T-helper 9 cell (primary cell): ENCODE measurements around the gene SNX32.
A peak's percentile ranks its signal among the peaks of the same experiment; 100 is the strongest.

Experiments
- DNase-seq: peaks from one replicate; pipeline ENCODE4 v3.0.0-alpha.2; 2020

The SNX32 gene

DNA sequence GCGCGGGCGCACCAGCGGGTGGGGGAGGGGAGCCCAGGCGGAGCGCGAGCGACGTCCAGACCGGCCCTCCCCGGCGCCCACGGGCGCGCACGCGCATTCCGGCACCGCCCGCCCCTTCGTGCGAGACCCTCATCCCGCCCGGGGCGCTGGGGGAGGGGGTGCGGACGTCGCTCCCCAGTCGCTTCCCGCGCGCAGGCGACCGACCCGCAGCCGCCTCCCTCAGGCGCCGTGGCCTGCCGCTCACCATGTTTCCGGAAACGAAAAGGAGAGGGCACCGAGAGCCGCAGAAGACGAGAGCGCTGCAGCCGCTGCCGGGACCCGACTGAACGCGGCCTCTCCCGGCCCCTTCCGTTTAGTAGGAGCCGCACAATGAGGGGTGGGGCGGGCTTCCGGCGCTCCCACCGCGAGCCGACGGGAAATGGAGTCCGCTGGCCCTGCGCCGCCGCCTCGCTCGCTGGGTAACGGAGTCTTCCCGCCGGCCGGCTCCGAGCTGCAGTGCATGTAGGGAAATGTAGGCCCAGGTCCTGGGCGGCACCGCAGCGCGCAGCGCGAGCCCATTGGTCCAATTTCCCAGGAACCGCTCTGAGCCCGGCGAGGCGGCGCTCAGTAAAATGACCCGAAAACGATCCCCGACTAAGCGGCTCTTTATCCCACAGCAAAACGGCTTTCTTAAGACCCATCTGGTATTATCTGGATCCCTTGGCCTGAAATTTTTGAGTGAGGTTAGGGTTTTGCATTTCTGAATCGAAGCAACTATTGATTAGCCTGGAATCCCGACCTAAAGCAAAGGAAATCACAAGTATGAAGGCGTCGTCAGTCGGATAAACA, 24.3 kb downstream of the SNX32 start, which contains the start of gene CFL1:
CFL1 (minus strand) TSS at position 328 of the 828 bp plus-strand sequence; CDS start at position 247, 81 bp downstream.
- DNase-seq = peak; percentile 94

DNA sequence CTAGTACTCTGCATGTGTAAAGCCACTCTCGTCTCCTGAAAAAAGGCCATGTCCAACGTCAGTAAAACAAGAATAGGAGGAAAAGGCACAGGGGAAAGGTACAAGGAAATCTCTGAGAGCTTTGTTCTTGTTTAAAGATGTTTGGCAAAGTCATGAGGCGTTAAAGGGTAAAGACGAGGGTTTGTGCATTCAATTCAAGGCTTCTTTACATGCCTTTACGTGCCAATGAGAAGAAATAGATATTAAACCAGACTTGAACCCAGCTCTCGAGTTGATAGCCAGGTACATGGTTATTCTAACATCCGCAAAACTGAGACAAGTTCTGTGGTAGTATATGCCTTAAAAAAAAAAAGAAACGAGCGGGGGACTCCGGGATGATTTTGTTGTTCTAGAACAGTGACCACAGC, 24.9 kb downstream of the SNX32 start:
- DNase-seq = no peak

DNA sequence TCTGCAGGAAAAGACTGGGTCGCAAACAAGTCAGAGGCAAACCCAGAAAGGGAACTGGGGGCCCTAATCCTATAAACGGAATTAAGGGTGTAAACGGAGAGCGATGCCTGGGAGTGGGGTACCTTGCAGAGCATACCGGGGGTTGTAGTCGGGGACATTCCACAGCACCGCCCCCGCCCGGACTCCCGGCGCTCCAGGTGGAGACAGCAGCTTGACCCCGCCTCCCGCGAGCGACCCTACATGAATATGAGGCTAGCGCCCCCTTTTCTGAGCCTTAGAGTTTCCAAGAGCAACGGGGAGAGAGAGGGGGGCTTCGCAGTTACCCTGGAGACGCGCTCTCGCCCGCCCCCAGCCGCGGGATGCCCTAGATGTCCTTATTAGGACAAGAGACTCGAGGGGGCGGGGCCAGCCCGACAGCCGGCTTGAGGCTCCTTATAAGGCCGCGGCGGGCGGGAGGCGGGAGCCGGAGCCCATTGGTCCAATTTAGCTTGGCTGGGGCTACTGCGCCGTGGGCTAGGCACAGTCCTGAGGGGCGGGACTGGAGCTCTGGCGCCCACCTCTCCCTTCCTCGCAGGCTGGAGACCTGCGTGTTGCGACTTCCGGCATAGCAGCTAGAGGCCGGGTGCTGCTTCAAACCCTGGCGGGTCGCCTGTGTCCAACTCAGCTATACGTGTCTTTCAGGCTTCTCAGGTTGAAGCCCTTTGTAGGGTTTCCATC, 25.5 kb downstream of the SNX32 start:
- peak; percentile 94 for DNase-seq

DNA sequence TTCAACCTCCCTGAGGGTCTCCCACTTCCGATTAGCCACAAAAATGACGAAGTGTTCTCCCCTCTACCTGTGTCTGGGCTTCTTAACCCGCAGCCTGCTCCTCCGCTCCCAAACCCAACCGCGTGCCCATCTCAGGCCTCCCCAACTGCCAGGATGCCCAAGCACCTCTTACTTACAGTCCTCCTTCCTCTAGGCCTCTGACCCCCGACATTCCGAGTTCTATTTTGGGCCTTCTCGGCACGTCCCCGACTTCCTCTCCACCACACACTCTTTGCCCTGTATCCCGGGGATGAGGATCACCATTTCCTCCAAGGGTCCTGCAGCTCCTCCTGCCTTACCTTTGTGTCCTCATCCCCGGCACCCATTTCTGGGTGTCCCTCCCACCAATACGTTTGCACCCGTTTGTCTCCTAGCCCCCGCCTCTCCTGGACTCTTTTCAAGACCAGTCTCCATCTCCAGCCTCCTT, 26.1 kb downstream of the SNX32 start:
- DNase-seq = no peak

DNA sequence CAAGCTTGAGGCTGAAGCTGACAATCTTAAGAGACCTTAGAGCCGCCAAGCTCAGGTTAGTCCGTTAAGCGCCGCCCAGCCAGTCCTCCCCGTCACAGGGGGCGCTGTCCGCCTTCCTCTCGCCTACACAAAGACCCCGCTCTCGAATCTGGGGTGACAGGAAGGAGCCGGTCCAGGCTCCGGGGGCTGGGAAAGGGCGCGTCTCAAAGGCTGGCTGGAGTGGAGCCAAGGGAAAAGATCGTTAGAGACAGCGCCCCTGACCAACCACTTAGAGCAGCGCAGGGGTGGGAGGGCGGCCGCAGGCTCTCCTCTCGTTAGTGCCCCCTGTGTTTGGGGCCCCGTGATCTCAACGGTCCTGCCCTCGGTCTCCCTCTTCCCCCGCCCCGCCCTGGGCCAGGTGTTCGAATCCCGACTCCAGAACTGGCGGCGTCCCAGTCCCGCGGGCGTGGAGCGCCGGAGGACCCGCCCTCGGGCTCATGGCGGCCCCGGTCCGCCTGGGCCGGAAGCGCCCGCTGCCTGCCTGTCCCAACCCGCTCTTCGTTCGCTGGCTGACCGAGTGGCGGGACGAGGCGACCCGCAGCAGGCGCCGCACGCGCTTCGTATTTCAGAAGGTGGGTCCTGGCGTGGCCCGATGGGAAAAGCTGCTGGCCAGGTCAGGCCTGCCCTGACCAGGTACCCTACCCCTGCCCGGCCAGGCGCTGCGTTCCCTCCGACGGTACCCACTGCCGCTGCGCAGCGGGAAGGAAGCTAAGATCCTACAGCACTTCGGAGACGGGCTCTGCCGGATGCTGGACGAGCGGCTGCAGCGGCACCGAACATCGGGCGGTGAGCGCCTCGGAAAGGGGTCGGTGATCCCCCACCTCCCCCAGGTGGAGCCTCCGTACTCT, 26.8 kb downstream of the SNX32 start, which contains the start of gene MUS81:
MUS81 (plus strand) TSS at position 156 of the 887 bp plus-strand sequence; CDS start at position 477, 321 bp downstream.
- DNase-seq = peak; percentile 97

DNA sequence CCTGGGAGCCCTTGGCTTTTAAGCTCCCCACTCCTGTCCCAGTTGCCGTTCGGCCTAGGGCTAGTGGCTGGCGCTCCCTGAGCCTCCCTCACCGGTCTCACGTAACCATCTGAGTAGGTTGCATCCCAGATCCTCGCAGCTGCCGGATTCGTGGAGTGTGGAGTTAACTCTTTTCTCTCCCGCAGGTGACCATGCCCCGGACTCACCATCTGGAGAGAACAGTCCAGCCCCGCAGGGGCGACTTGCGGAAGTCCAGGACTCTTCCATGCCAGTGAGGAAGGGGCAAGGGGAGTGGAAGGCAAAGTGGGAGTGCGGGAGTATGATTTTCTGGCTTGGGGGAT, 27.4 kb downstream of the SNX32 start:
- no peak for DNase-seq

DNA sequence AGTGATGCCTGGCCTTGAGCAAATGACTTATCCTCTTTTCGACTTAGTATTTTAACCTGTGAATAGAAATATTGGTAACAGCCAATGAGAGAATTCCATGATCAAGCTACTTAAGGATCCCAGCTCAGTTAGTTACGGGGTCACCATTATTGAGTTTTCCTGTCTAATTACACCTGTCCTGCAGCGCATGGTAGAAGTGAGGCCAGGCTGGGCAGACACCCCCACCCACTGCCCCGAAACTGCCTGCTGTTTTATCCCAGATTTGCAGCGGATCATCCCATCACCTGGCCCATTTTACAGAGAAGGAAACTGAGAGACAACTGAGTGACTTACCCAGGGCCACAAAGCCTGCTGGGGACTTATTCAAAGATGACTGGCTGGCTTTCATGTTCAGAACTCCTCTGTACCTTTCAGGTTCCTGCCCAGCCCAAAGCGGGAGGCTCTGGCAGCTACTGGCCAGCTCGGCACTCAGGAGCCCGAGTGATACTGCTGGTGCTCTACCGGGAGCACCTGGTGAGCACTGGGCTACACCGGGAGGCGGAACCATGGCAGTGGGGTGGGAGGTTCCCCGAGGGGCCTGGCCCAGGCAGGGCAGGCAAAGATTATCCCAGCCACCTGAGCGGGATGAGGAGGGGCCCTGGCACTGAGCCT, 27.9 kb downstream of the SNX32 start:
- no peak for DNase-seq

DNA sequence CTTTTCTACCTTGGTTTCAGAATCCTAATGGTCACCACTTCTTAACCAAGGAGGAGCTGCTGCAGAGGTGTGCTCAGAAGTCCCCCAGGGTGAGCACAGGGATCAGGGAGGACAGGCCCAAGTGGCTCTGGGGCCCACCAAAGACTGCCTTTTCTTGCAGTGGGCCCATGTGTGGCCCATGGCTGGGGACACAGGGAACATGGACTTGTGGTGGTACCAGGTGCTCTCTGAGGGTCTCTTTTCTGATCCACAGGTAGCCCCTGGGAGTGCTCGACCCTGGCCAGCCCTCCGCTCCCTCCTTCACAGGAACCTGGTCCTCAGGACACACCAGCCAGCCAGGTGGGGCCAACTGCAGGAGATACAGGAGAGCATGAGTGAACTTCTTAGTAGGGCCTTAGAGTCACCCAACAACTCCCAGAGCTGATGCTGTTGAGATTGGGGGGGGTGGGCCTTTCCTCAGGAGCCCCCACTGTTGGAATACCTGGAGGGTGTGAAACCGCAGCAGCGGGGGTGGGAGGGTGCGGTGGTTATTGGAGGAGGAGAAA, 28.5 kb downstream of the SNX32 start:
- no peak for DNase-seq

DNA sequence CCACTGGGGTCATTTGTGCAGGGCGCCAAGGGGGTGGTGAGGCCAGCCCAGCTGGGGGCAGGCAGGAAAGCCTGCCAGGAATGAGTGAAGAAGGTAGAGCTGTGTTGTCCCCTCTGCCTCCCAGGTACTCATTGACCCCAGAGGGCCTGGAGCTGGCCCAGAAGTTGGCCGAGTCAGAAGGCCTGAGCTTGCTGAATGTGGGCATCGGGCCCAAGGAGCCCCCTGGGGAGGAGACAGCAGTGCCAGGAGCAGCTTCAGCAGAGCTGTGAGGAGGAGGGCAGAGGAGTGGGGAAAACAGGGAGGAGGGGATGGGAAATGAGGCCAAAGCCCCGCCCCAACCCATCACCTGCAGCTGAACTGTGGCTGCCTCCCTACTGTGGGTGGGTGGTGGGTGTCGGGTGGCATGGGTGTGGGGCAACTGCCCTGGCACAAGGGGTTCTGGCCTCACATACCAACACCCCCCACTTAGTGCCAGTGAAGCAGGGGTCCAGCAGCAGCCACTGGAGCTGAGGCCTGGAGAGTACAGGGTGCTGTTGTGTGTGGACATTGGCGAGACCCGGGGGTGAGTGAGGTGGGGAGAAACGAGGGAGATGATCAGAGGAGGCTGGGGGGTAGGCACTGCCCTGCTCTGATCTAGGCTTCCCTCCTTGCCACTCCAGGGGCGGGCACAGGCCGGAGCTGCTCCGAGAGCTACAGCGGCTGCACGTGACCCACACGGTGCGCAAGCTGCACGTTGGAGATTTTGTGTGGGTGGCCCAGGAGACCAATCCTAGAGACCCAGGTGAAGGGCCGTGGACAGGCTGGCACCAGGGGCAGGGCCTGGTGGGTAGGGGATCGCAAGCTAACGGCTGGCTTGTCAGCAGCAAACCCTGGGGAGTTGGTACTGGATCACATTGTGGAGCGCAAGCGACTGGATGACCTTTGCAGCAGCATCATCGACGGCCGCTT, 29.5 kb downstream of the SNX32 start:
- DNase-seq = no peak

DNA sequence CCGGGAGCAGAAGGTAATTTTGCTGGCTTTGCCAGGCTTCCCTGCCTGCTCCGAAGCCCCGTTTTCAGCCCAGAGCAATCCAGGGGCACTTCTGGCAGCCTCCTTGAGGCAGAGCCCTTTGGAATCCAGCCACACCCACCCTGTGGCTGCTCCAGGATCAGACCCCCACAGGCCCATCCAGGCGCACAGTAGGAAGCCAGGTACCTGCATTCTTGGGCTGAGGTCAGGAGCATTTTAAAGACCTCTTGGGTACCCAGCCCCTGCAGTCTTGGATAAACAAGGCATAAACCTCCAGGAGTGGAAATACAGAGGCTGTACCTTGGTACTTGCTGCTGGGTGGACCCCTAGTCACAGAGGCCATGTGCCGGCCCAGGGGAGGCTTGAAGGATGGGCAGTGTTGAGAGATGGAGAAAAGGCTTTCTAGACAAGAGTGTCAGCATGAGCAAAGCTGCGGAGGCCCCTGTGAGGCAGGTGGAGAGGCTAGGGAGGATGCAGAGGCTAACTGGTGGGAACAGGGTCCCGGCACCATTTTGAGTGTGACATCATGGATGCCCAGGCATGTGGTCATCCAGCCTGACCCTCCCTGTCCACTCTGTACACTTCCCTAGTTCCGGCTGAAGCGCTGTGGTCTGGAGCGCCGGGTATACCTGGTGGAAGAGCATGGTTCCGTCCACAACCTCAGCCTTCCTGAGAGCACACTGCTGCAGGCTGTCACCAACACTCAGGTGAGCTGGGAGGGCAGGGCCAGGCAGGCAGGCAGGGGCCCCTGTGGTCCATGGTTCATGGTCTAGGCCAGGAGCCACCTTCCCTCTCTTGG, 30.3 kb downstream of the SNX32 start:
- DNase-seq = no peak

DNA sequence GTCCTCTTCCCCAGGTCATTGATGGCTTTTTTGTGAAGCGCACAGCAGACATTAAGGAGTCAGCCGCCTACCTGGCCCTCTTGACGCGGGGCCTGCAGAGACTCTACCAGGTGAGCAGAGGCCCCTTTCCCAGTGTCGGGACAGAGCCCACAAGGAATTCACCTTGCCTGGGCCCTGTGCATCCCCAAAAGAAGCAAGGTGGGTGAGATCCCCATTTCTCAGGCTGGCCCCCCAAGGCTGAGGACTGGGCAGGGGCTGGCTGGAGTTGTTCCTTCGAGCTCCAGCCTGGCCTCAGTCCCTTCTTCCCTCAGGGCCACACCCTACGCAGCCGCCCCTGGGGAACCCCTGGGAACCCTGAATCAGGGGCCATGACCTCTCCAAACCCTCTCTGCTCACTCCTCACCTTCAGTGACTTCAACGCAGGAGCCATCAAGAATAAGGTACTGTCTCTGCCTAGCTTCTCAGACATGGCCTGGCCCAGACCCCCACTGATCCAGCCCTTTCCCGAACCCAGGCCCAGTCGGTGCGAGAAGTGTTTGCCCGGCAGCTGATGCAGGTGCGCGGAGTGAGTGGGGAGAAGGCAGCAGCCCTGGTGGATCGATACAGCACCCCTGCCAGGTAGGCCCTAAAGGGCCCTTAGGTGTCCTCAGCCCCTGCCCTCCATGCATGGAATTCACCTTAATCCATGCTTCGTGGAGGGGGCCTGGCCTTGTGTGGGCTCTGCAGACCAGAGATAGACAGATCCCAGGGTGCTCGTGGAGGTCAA, 31.1 kb downstream of the SNX32 start:
- DNase-seq = no peak

DNA sequence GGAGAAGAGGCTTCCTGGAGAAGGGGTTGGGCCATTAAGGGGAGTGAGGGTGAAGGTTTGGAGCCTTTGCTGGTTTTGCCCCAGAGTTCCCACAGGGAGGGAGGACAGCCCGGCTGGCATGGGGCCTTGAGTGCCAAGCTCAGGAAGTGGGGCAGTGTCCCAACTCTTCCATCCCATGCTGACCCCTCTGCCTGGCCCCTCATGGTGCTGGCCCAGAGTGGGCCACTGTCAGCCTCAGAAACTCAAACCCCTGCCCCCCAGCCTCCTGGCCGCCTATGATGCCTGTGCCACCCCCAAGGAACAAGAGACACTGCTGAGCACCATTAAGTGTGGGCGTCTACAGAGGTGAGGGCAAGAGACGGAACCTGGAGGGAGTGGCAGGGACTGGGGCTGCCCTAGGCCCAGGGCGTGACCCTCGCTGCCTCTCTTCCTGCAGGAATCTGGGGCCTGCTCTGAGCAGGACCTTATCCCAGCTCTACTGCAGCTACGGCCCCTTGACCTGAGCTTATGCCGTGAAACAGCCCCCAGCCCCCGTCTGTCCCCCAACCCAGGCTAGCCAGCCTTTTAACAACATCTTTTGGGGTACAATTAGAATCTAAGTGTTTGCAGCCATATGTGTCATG, 31.9 kb downstream of the SNX32 start:
- DNase-seq = no peak

DNA sequence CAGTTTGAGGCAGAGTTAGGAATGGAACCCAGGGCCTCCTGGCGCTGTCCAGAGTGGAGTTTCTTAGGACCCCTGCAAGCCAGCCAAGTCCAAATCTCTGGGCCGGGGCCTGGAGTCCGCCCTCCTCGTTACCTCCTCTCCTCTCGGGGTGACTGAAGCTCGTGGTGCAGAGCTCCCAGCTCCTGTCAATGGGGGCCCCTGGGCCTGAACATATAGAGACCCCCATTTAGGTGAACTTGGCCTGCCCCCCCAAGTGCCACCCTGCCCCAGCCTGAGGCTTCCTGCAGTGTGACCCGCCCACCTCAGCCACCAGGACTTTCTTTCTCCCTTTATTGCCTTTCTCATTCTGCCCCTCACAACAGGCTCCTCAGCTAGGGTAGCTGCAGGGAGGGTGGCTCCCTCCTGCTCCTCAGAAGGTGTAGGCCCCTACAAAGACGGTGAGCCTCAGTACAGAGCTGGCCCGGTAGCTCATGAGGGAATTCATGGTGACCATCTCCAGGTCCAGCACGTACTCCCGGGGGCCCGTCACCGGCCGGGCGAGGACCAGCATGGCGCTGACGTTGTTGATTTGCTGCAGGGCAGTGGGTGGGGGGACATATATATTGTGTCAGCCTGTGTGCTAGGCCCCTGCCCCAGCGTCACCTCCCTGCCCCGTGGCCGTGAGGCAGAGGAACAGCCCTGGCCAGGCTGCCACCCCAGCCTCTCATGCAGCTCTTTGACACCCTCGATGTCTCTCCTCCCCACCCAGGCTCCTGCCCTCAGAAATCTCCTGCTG, 32.9 kb downstream of the SNX32 start:
- no peak for DNase-seq

DNA sequence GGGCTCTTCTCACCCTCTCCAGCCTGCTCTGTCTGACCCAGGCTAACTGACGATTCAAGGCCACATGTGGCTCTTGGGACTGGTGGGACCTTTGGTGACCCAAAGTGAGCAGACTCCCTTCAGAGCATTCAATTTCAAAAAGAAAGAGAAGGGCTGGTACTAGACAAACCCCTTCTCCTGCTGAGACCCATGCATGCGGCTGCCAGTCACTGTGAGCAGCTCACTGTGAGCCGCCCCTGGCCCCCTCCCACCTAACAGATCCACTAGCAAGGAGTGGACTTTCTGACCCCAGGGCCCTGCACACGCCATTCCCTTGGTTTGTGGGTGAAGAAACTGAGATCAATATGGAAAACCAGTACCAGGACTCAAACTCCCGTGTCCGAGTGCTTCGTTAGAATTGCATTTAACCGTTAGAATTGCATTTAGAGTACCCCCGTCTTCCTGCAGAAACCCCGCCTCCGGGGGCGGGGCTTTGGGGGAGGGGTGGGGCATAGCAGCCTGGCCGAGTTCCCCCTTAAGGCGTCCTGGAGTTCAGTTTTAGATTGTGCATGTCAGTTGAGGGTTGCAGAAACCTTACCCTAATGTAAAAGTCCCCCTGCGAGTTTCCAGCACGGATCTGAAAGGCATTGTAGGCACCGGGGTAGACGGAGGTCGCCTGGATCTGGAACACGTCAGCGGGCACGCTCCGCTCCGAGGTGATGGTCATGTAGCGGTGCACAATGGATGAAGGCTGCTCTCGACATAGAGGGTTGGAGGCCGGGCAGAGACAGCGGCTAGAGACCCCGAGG, 33.7 kb downstream of the SNX32 start:
- DNase-seq = no peak

DNA sequence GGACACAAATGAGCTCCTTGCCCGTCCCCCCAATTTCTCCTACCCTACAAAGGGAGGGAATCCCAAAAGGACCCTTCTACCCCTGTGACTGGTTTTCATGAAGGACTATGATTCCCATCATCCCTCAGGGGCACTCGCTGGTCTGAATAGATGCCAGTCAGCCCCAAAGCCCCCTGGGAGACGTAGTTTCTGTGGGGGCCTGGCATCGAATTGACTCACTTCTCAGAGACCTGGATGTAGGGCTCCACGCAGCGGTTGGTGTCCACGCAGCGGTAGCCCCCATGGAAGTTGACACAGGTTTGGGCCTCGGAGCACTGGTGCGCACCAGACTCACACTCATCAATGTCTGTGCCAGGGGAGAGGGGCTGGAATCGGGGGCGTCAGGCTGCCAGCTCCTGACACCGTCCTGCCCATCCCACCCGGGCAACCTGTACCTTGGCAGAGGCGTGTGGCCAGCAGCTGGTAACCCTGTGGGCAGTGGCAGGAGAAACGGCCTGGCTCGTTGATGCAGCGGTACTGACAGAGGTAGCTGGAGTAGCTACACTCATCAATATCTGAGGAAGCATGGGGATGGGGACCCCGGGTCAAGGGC, 34.4 kb downstream of the SNX32 start:
- DNase-seq = no peak

DNA sequence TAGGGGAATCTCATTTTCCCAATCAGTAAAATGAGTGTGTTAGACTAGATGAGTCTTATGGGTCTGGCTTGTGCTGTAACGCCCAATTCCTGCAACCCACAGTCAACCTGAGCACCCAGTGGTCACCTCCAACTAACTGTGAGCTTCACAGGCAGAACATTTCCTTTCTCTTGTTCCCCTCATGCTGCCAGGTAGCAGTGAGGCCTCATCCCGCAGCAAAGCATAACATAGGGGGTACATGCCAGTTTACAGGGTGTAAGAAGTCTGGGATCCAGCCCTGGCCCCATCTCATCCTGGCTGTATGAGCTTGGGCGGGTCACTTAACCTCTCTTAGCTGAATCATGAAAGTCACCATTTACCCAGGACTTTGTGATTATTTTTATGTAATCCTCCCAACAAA, 35.1 kb downstream of the SNX32 start:
- DNase-seq = no peak
